Upper lobe of right lung (tissue), 1 donor: ENCODE measurements around the gene PARP11. TPM values are rescaled to one million over a fixed set of nuclear protein-coding genes. Genes with fewer than 3 reads are reported as not detected.
"Not testable (repeated sequence)": the region's sequence is repeated elsewhere in the genome, so short reads cannot be mapped to it uniquely, and the experiment has no call there.

Source experiments
- ATAC-seq: fragments of 200-7000 bp; cut with Tn5 transposase; one replicate; pipeline ENCODE4 v1.9.1; 2020; ENCODE audit warnings: mild to moderate bottlenecking, moderate library complexity
- DNase-seq: peaks from one replicate; pipeline ENCODE4 v3.0.0-alpha.2; 2020
- H3K27ac ChIP-seq: fragments of 200-600 bp; one replicate; pipeline ENCODE4 v1.8.0; 2022
- H3K27me3 ChIP-seq: fragments of 200-600 bp; one replicate; pipeline ENCODE4 v1.8.0; 2022; ENCODE audit warnings: mild to moderate bottlenecking
- H3K36me3 ChIP-seq: fragments of 200-600 bp; one replicate; pipeline ENCODE4 v1.8.0; 2022
- H3K4me1 ChIP-seq: fragments of 200-600 bp; one replicate; pipeline ENCODE4 v1.8.0; 2022
- H3K4me3 ChIP-seq: fragments of 200-600 bp; one replicate; pipeline ENCODE4 v1.8.0; 2022; ENCODE audit warnings: mild to moderate bottlenecking
- H3K9me3 ChIP-seq: fragments of 200-600 bp; one replicate; pipeline ENCODE4 v1.8.0; 2022
- intact Hi-C: fragments of 100-400 bp; cut with DNase I; formaldehyde crosslinking; loops from one replicate; pipeline ENCODE4 v1.11.0; 2022
- total RNA-seq: library from RNA; stranded (reverse); fragmentation: NEBNext Ultra II Directional; extraction: Animal tissue kit (Norgen Biotek cat#: 25700); gene quantifications from one replicate; pipeline ENCODE4 v1.2.1, GENCODE V29; 2021
- TF ChIP-seq, protein P1 (sequence below): fragments of 200-600 bp; IDR thresholded peaks from one replicate; pipeline ENCODE4 v1.8.0; 2022; ENCODE audit warnings: antibody characterized with exemption
- donor health status: DM: no; HTN: yes; CAD: no; lungs with severe emphysema.

PARP11 gene
- total RNA-seq, 1 donor from 2014 or later, result 14.5 TPM

DNA sequence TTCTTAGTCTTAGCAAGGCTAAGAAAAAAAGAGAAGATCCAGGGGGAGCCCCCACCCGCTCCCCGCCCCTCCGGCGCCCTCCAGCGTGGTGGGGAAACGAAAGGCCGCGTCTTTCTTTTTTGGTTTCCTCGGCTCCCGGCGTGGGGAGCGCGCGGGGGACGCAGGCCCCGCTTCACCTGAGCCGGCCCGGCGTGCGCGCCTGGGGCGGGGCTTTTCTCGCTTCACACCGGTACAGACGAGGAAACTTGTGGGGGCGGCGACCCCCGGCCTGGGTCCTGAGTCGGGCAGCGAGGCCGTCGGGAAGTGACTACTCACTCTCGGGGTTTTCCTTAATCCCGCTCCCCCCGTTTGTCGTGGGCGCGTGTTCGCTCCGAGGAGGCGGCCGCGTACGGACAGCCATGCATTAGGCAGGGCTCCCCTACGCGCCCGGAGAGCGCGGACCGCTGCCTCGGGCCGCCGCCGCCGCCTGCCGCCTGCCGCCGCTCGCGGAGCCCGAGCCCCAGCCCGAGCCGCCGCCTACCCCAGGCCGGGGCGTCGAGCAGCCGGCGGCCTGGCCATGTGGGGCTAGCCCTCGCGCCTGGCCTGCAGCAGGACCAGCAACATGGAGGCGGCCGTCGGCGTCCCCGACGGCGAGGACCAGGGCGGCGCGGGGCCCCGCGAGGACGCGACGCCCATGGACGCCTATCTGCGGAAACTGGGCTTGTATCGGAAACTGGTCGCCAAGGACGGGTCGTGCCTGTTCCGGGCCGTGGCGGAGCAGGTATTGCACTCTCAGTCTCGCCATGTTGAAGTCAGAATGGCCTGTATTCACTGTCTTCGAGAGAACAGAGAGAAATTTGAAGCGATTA lies 34.3 kb downstream of the PARP11 start:
- H3K9me3 ChIP-seq, H3K36me3 ChIP-seq, H3K4me1 ChIP-seq, H3K27me3 ChIP-seq, intact Hi-C loops, H3K4me3 ChIP-seq, H3K27ac ChIP-seq, DNase-seq: not testable (repeated sequence)
- ATAC-seq, result peak; percentile 66

DNA sequence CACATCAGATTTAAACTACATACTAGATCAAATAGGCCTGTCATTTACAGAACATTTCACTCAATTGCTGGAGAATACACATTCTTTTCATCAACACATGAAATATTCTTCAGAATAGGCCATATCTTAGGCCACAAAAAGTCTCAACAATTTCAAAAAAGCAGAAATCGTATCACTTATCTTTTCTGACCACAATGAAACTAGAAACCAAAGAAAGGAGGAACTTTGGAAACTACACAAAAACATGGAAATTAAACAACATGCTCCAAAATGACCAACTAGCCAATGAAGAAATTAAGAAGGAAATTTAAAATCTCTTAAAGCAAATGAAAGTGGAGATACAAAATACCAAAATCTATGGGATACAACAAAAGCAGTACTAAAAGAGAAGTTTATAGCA lies 35.1 kb downstream of the PARP11 start:
- Histone ChIP-seq H3K36me3 (no peaks in the 10 kb centered on the region), H3K4me1 (no peaks in the 10 kb centered on the region), H3K27ac (no peak overlapping the region), H3K9me3 (no peaks in the 10 kb centered on the region), H3K27me3 (no peaks in the 10 kb centered on the region), H3K4me3 (no peak overlapping the region)
- DNase-seq (no peak), ATAC-seq (no peak)
- intact Hi-C loops, result no loop called here
- TF ChIP-seq, protein P1, sequence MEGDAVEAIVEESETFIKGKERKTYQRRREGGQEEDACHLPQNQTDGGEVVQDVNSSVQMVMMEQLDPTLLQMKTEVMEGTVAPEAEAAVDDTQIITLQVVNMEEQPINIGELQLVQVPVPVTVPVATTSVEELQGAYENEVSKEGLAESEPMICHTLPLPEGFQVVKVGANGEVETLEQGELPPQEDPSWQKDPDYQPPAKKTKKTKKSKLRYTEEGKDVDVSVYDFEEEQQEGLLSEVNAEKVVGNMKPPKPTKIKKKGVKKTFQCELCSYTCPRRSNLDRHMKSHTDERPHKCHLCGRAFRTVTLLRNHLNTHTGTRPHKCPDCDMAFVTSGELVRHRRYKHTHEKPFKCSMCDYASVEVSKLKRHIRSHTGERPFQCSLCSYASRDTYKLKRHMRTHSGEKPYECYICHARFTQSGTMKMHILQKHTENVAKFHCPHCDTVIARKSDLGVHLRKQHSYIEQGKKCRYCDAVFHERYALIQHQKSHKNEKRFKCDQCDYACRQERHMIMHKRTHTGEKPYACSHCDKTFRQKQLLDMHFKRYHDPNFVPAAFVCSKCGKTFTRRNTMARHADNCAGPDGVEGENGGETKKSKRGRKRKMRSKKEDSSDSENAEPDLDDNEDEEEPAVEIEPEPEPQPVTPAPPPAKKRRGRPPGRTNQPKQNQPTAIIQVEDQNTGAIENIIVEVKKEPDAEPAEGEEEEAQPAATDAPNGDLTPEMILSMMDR, result no peak

DNA sequence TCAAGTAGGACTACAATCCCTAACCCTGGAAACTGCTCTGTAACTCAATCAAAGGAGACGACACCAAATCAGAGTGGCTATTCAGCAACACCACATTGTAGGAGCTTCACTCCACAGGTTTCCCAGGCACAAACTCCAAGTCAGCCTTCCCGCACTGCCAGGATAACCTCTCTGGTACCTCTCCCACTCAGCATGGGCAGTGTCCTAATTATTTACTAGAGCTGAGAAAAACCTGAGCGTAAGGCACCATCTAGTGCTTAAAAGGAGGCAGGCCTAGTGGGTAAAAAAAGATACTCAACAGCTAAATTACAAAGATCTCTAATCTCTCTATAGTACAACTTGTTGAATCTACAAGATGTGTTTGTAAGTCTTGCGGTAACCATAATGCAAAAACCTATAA lies 36.1 kb downstream of the PARP11 start:
- Histone ChIP-seq H3K36me3 (no peaks in the 10 kb centered on the region), H3K27me3 (no peaks in the 10 kb centered on the region), H3K27ac (no peak overlapping the region), H3K9me3 (no peaks in the 10 kb centered on the region), H3K4me3 (no peak overlapping the region), H3K4me1 (no peaks in the 10 kb centered on the region)
- intact Hi-C loops, result no loop called here
- ATAC-seq (no peak), DNase-seq (no peak)
- TF ChIP-seq, protein P1, result no peak

DNA sequence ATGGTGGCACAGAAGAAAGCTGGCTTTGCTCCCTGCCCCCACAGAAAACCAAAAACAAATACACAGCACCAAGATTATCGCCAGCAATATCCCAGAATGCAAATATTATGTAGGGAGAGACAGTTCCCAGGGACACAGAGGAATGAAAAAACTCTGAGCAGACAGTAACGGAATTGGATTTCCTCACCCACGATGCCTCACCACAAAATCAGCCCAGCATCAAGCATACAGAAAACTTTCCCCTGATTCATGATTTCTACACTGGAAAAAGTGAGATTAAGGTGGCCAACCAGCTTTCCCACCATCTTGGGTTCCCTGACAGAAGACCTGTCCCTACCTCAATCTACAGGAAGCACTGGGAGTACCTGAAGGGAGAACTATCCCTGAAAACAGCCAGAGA lies 36.6 kb downstream of the PARP11 start:
- DNase-seq (no peak), ATAC-seq (no peak)
- TF ChIP-seq, protein P1, result no peak
- intact Hi-C loops, result no loop called here
- Histone ChIP-seq H3K9me3 (no peaks in the 10 kb centered on the region), H3K27ac (no peak overlapping the region), H3K27me3 (no peaks in the 10 kb centered on the region), H3K36me3 (no peaks in the 10 kb centered on the region), H3K4me1 (no peaks in the 10 kb centered on the region), H3K4me3 (no peak overlapping the region)

DNA sequence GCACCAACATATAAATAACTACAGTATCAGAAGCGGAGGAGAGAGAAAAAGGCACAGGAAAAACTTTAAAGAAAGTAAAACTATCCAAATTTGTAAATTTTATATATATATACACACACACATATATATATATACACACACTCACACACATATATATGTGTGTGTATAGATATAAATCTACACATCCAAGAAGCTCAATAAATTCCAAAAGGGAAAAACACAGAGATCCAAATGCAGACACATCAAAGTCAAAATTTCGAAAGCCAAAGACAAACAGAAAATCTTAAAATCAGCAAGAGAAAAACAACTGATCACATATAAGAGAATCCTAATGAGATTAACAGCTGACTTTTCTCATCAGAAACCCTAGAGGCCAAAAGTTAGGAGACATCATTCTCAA lies 37.3 kb downstream of the PARP11 start:
- ATAC-seq, result no peak
- H3K36me3 ChIP-seq, result no peaks in the 10 kb centered on the region
- H3K4me1 ChIP-seq, result no peaks in the 10 kb centered on the region
- H3K9me3 ChIP-seq, result no peaks in the 10 kb centered on the region
- no peak for DNase-seq
- intact Hi-C loops, result no loop called here
- H3K27me3 ChIP-seq, result no peaks in the 10 kb centered on the region
- H3K4me3 ChIP-seq, result no peak overlapping the region
- TF ChIP-seq, protein P1, result no peak
- no peak overlapping the region for H3K27ac ChIP-seq

DNA sequence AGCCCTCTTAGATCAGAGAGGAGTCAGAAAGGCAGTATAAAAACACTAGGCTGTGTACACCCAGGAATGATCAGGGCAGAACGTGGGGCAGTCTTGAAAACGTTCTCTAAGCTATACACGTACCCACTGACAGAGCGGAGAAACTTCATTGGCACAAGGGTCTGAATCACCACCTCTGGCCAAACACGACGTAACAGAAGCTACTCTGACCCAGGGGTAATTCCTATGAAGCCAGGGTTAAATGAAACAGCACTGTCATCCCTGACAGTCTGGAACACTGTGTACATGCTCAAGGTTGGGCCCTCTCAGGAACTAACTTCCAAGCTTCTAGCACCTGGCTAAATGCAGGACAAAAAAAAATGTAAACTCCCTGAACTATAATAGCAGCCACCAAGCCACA lies 38.4 kb downstream of the PARP11 start:
- intact Hi-C loops, result no loop called here
- ATAC-seq (peak; percentile 17), DNase-seq (no peak)
- Histone ChIP-seq H3K9me3 (no peaks in the 10 kb centered on the region), H3K4me3 (no peak overlapping the region), H3K36me3 (no peaks in the 10 kb centered on the region), H3K27ac (no peak overlapping the region), H3K27me3 (no peaks in the 10 kb centered on the region), H3K4me1 (no peaks in the 10 kb centered on the region)
- TF ChIP-seq, protein P1, result no peak
